GM19043 (cell line): ENCODE results near the gene BICRA.
A peak's percentile ranks its signal among the peaks of the same experiment; 100 is the strongest.

Experiments
- ATAC-seq: cut with Tn5 transposase; IDR thresholded peaks from one replicate; pipeline ENCODE4 v1.9.1; 2021; ENCODE audit warnings: low read depth; ENCODE audit not compliant: unreplicated experiment

Gene BICRA

GRCh38 chr19:47600246-47601179, 8.4 kb upstream of the BICRA start:
- peak; percentile 91 for ATAC-seq

GRCh38 chr19:47601180-47601904, 7.6 kb upstream of the BICRA start:
- no peak for ATAC-seq

- no peak for ATAC-seq
Observed at GRCh38 chr19:47603706-47604565, 5.0 kb upstream of the BICRA start.

GRCh38 chr19:47607564-47608073, 1.3 kb upstream of the BICRA start:
- ATAC-seq, result no peak

- ATAC-seq, result peak; percentile 71
Observed at GRCh38 chr19:47608074-47608918, 638 bp upstream of the BICRA start.

- ATAC-seq, result no peak
Observed at GRCh38 chr19:47609906-47610894, 1.3 kb downstream of the BICRA start.

GRCh38 chr19:47610902-47611301, 2.0 kb downstream of the BICRA start:
- no peak for ATAC-seq

- no peak for ATAC-seq
Observed at GRCh38 chr19:47613165-47614020, 4.5 kb downstream of the BICRA start.

GRCh38 chr19:47614021-47614295, 5.0 kb downstream of the BICRA start:
- ATAC-seq, result no peak

- no peak for ATAC-seq
Observed at GRCh38 chr19:47614559-47614958, 5.6 kb downstream of the BICRA start.

- ATAC-seq, result no peak
Observed at GRCh38 chr19:47615230-47615629, 6.3 kb downstream of the BICRA start.

GRCh38 chr19:47615714-47616113, 6.8 kb downstream of the BICRA start:
- no peak for ATAC-seq

- no peak for ATAC-seq
Observed at GRCh38 chr19:47618771-47619170, 9.8 kb downstream of the BICRA start.

GRCh38 chr19:47619763-47620162, 10.8 kb downstream of the BICRA start:
- ATAC-seq, result no peak

GRCh38 chr19:47623151-47623920, 14.4 kb downstream of the BICRA start:
- no peak for ATAC-seq

GRCh38 chr19:47623921-47624391, 15.0 kb downstream of the BICRA start:
- ATAC-seq, result no peak

- ATAC-seq, result no peak
Observed at GRCh38 chr19:47625650-47626049, 16.7 kb downstream of the BICRA start.
